GM12878 (cell line): Measurements from ENCODE around the gene UNC45B. TPM values are rescaled to one million over a fixed set of nuclear protein-coding genes. Genes with fewer than 3 reads are reported as not detected.

Source experiments
- ATF7 ChIP-seq: fragments of 450-650 bp; IDR thresholded peaks from 2 replicates; pipeline ENCODE4 v1.6.1; 2016; ENCODE audit warnings: low read depth, mild to moderate bottlenecking
- BMI1 ChIP-seq: fragments of 450-650 bp; IDR thresholded peaks from 2 replicates; pipeline ENCODE4 v1.6.1; 2016; ENCODE audit warnings: mild to moderate bottlenecking, moderate library complexity, borderline replicate concordance
- CHD2 ChIP-seq: IDR thresholded peaks from 2 replicates; pipeline ENCODE4 v1.6.1; 2011; ENCODE audit warnings: low read depth, low read length, improper control_type of control experiment, borderline replicate concordance
- CUX1 ChIP-seq: IDR thresholded peaks from 2 replicates; pipeline ENCODE4 v1.6.1; 2012; ENCODE audit warnings: improper control_type of control experiment, low read depth, low read length; ENCODE audit not compliant: insufficient replicate concordance
- DPF2 ChIP-seq: fragments of 450-650 bp; IDR thresholded peaks from 2 replicates; pipeline ENCODE4 v1.6.1; 2017; ENCODE audit warnings: mild to moderate bottlenecking
- EGR1 ChIP-seq, 2 experiments: IDR thresholded peaks; 1 replicate in 1 of 2; 2 replicates in 1 of 2; pipeline ENCODE4 v1.6.1; 2011 to 2012; ENCODE audit warnings: low read depth in 2 of 2, low read length in 2 of 2, borderline replicate concordance in 1 of 2, mild to moderate bottlenecking in 1 of 2, moderate library complexity in 1 of 2
- EP300 ChIP-seq, 2 experiments: fragments of 150-350 bp in 1 of 2; IDR thresholded peaks; 2 replicates each; pipeline ENCODE4 v1.6.1; 2011 to 2012; ENCODE audit warnings: low read depth in 2 of 2, low read length in 2 of 2, borderline replicate concordance in 1 of 2, improper control_type of control experiment in 1 of 2, inconsistent platforms in 1 of 2; ENCODE audit not compliant: control insufficient read depth in 1 of 2
- EZH2 ChIP-seq: IDR thresholded peaks from 2 replicates; pipeline ENCODE4 v1.6.1; 2012; ENCODE audit warnings: low read depth, mild to moderate bottlenecking, control low read depth, inconsistent platforms, low read length, borderline replicate concordance; ENCODE audit not compliant: control insufficient read depth
- FOXM1 ChIP-seq: IDR thresholded peaks from 2 replicates; pipeline ENCODE4 v1.6.1; 2012; ENCODE audit warnings: low read depth, mild to moderate bottlenecking, inconsistent platforms, low read length, moderate library complexity
- GATAD2B ChIP-seq: fragments of 450-650 bp; conservative IDR thresholded peaks from 2 replicates; pipeline ENCODE4 v1.6.1; 2017; ENCODE audit warnings: low read depth, mild to moderate bottlenecking, moderate library complexity
- HCFC1 ChIP-seq: fragments of 150-350 bp; IDR thresholded peaks from 2 replicates; pipeline ENCODE4 v1.6.1; 2014; ENCODE audit warnings: low read length
- PAX5 ChIP-seq: IDR thresholded peaks from 2 replicates; pipeline ENCODE4 v1.6.1; 2011; ENCODE audit warnings: low read depth, low read length, borderline replicate concordance
- POLR2A ChIP-seq: IDR thresholded peaks from 2 replicates; pipeline ENCODE4 v1.6.1; 2011; ENCODE audit warnings: low read depth, mild to moderate bottlenecking, low read length
- RELA ChIP-seq: fragments of 450-650 bp; IDR thresholded peaks from 2 replicates; pipeline ENCODE4 v1.8.0; 2014; ENCODE audit warnings: borderline replicate concordance; ENCODE audit not compliant: partially characterized antibody
- STAT1 ChIP-seq: fragments of 450-650 bp; conservative IDR thresholded peaks from 2 replicates; pipeline ENCODE4 v1.6.1; 2014; ENCODE audit warnings: antibody characterized with exemption, mild to moderate bottlenecking
- SUZ12 ChIP-seq: fragments of 200-600 bp; sonication (generic); IDR thresholded peaks from one replicate; pipeline ENCODE4 v1.6.1; 2018; ENCODE audit warnings: antibody characterized with exemption, mild to moderate bottlenecking; ENCODE audit not compliant: unreplicated experiment
- TAF1 ChIP-seq: IDR thresholded peaks from 2 replicates; pipeline ENCODE4 v1.6.1; 2011; ENCODE audit warnings: mild to moderate bottlenecking, low read depth, low read length, borderline replicate concordance
- ZNF217 ChIP-seq: fragments of 450-650 bp; IDR thresholded peaks from 2 replicates; pipeline ENCODE4 v1.6.1; 2017; ENCODE audit warnings: antibody characterized with exemption, mild to moderate bottlenecking
- polyA plus RNA-seq, 11 experiments: library from polyadenylated mRNA; depleted of rRNA in 4 of 11; unstranded in 6 of 11; stranded (reverse) in 5 of 11; fragments of >200 nt; fragmentation: Nextera tagmentation in 4 of 11; fragmentation: Illumina TruSeq in 1 of 11; extraction: Ambion mirVana in 4 of 11; extraction: Trizol in 1 of 11; gene quantifications; 1 replicate in 1 of 11; 2 replicates in 10 of 11; pipeline versions ENCODE4 v1.2.1 to v1.2.3, GENCODE V29; 2011 to 2016; ENCODE audit warnings: inconsistent platforms in 2 of 11, missing spikeins in 2 of 11, low read depth in 1 of 11
- total RNA-seq, 4 experiments: library from RNA; depleted of rRNA in 3 of 4; stranded (reverse); fragments of >200 nt in 3 of 4; fragmentation: Illumina TruSeq in 1 of 4; extraction: Trizol in 1 of 4; gene quantifications; 2 replicates each; pipeline versions ENCODE4 v1.2.1 to v1.2.3, GENCODE V29; 2013 to 2021
- TF ChIP-seq, protein P1 (sequence below): fragments of 450-650 bp; IDR thresholded peaks from 2 replicates; pipeline ENCODE4 v1.6.1; 2014; ENCODE audit warnings: mild to moderate bottlenecking

The UNC45B gene
- total and polyA plus RNA-seq, 10 of the 15 experiments (the other 5 are each of a cell fraction or from before 2014, with no cell fraction given), result 0.03 TPM; not detected in 9

DNA sequence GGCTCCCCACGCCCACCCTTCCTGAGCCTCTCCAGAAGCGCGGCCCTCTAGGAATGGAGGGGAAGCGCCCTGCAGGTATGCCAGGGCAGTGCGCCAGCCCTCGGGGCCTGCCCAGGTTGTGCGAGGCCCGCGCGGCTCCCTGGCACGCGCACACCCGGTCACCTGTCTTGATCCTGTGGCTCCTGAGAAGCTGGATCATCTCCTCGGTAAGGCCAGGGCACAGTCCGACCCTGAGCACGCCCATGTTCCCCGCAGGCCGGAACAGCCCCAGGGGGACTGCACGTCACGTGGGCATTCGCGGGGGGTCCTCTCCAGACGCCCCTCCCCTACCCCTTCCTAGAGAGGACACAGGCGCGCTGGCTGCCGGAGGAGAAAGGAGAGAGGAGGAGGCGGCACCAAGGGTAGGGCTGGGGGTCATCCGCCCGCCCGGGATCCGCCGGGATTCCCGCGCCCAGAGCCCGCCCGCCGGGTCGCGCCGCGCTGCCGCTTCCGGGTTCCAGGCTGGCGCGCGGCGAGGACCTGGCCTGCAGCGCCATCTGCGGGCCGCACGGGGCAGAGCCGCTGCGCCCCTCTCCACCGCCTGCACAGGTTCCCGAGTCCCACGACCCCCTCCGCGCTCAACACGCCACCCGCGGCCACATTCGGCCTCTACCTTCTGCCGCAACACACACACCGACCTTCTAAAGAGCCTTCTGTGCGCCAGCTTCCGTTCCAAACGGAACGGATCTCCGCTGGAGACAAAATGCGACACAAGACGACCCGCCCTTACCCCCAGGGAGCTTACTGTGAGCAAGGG, 28.0 kb upstream of the UNC45B start, which contains the start of gene RAD51D (continued):
- TF ChIP-seq SUZ12, result no peak
- no peak for TF ChIP-seq EZH2
- TF ChIP-seq POLR2A, result peak; percentile 84
- peak; percentile 49; the same call in 1 of the 2 replicates for TF ChIP-seq CHD2
- no peak; the same call in 1 of the 2 replicates for TF ChIP-seq TAF1
- TF ChIP-seq STAT1, result peak; percentile 70; the same call in 1 of the 2 replicates
- no peak for TF ChIP-seq CUX1
- TF ChIP-seq ATF7, result no peak
- peak; percentile 87 for TF ChIP-seq DPF2
- 0 out of 4 replicates have a peak, but pooled peaks of 1 of the 2 experiments have one; percentile 31 for TF ChIP-seq EP300 (IDR thresholded peaks at IDR 0.05; ENCODE audit: borderline replicate concordance in 1 of 2, control insufficient read depth in 1 of 2, low read depth in 2 of 2, low read length in 2 of 2)
- peak; percentile 85 for TF ChIP-seq RELA
- TF ChIP-seq GATAD2B, result peak; percentile 99
- peak; percentile 70 for TF ChIP-seq ZNF217
- peak in 1 of 2 experiments; percentile 43; a peak in 1 of 3 replicates for TF ChIP-seq EGR1 (IDR thresholded peaks at IDR 0.05; ENCODE audit: borderline replicate concordance in 1 of 2, low read depth in 2 of 2, low read length in 2 of 2)
- TF ChIP-seq HCFC1, result no peak
- no peak for TF ChIP-seq BMI1
- no peak for TF ChIP-seq PAX5
- TF ChIP-seq, protein P1, sequence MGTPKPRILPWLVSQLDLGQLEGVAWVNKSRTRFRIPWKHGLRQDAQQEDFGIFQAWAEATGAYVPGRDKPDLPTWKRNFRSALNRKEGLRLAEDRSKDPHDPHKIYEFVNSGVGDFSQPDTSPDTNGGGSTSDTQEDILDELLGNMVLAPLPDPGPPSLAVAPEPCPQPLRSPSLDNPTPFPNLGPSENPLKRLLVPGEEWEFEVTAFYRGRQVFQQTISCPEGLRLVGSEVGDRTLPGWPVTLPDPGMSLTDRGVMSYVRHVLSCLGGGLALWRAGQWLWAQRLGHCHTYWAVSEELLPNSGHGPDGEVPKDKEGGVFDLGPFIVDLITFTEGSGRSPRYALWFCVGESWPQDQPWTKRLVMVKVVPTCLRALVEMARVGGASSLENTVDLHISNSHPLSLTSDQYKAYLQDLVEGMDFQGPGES, result no peak
- TF ChIP-seq FOXM1, result no peak
